Trophoblast cell (in vitro differentiated cells and primary cell): ENCODE measurements around the gene SLC29A4.

Experiments used
- DNase-seq, 2 donors: peaks; one replicate each; pipeline ENCODE4 v3.0.0-alpha.2; 2016
- H2AFZ ChIP-seq: 2 replicates; pipeline ENCODE4 v1.6.1; 2013; ENCODE audit warnings: low read length, moderate library complexity, mild to moderate bottlenecking; ENCODE audit not compliant: insufficient read depth, poor library complexity
- H2AK5ac ChIP-seq: 2 replicates; pipeline ENCODE4 v1.6.1; 2013; ENCODE audit warnings: mild to moderate bottlenecking, low read length
- H2BK120ac ChIP-seq: 2 replicates; pipeline ENCODE4 v1.6.1; 2013; ENCODE audit warnings: low read length, mild to moderate bottlenecking, moderate library complexity; ENCODE audit not compliant: insufficient read depth, poor library complexity
- H2BK12ac ChIP-seq: 2 replicates; pipeline ENCODE4 v1.6.1; 2013; ENCODE audit warnings: mild to moderate bottlenecking, low read length, moderate library complexity
- H2BK5ac ChIP-seq: 2 replicates; pipeline ENCODE4 v1.6.1; 2013; ENCODE audit warnings: low read length, low read depth, moderate library complexity, mild to moderate bottlenecking; ENCODE audit not compliant: poor library complexity
- H3K14ac ChIP-seq: 2 replicates; pipeline ENCODE4 v1.6.1; 2013; ENCODE audit warnings: mild to moderate bottlenecking, low read length
- H3K18ac ChIP-seq: 2 replicates; pipeline ENCODE4 v1.6.1; 2013; ENCODE audit warnings: mild to moderate bottlenecking, low read length
- H3K23ac ChIP-seq: 2 replicates; pipeline ENCODE4 v1.6.1; 2013; ENCODE audit warnings: low read length
- H3K27ac ChIP-seq: 2 replicates; pipeline ENCODE4 v1.5.1; 2013; ENCODE audit warnings: low read depth, mild to moderate bottlenecking, inconsistent platforms, low read length, moderate library complexity
- H3K27me3 ChIP-seq: 2 replicates; pipeline ENCODE4 v1.6.1; 2013; ENCODE audit warnings: inconsistent platforms, mild to moderate bottlenecking, low read length, moderate library complexity; ENCODE audit not compliant: insufficient read depth
- H3K36me3 ChIP-seq, 2 experiments: 1 replicate in 1 of 2; 2 replicates in 1 of 2; pipeline ENCODE4 v1.6.1; 2013; ENCODE audit warnings: low read length in 2 of 2, mild to moderate bottlenecking in 2 of 2, moderate library complexity in 1 of 2; ENCODE audit not compliant: insufficient read depth in 2 of 2, control insufficient read depth in 1 of 2
- H3K4ac ChIP-seq: 2 replicates; pipeline ENCODE4 v1.6.1; 2013; ENCODE audit warnings: low read depth, mild to moderate bottlenecking, low read length, moderate library complexity
- H3K4me1 ChIP-seq, 2 experiments: 1 replicate in 1 of 2; 2 replicates in 1 of 2; pipeline ENCODE4 v1.6.1; 2013; ENCODE audit warnings: low read length in 2 of 2, mild to moderate bottlenecking in 2 of 2, moderate library complexity in 1 of 2; ENCODE audit not compliant: insufficient read depth in 2 of 2, control insufficient read depth in 1 of 2
- H3K4me2 ChIP-seq: 2 replicates; pipeline ENCODE4 v1.6.1; 2013; ENCODE audit warnings: inconsistent platforms, mild to moderate bottlenecking, low read length, moderate library complexity
- H3K4me3 ChIP-seq: 2 replicates; pipeline ENCODE4 v1.5.1; 2013; ENCODE audit warnings: mild to moderate bottlenecking, low read depth, low read length, inconsistent platforms
- H3K79me1 ChIP-seq: one replicate; pipeline ENCODE4 v1.6.1; 2013; ENCODE audit warnings: low read length
- H3K79me2 ChIP-seq: 2 replicates; pipeline ENCODE4 v1.6.1; 2013; ENCODE audit warnings: low read length, mild to moderate bottlenecking; ENCODE audit not compliant: control insufficient read depth, insufficient read depth, poor library complexity
- H3K9ac ChIP-seq: 2 replicates; pipeline ENCODE4 v1.6.1; 2013; ENCODE audit warnings: mild to moderate bottlenecking, low read length
- H3K9me3 ChIP-seq: 2 replicates; pipeline ENCODE4 v1.6.1; 2013; ENCODE audit warnings: low read depth, mild to moderate bottlenecking, control low read depth, inconsistent platforms, low read length; ENCODE audit not compliant: insufficient read depth
- H4K12ac ChIP-seq: 2 replicates; pipeline ENCODE4 v1.6.1; 2013; ENCODE audit warnings: low read depth, mild to moderate bottlenecking, low read length, moderate library complexity
- H4K8ac ChIP-seq: 2 replicates; pipeline ENCODE4 v1.6.1; 2013; ENCODE audit warnings: low read depth, mild to moderate bottlenecking, low read length, moderate library complexity
- H4K91ac ChIP-seq: one replicate; pipeline ENCODE4 v1.6.1; 2013; ENCODE audit warnings: low read depth, mild to moderate bottlenecking, low read length, moderate library complexity
- WGBS: extraction: QIAGEN DNeasy Blood & Tissue Kit; methylation state at CpG from one replicate; pipeline ENCODE4 v1.1.7; 2013; ENCODE audit warnings: missing lambda C conversion rate; ENCODE audit not compliant: insufficient read length, insufficient coverage; ENCODE audit errors: extremely low coverage; 5-methylcytosine and 5-hydroxymethylcytosine counted together

Gene SLC29A4

DNA sequence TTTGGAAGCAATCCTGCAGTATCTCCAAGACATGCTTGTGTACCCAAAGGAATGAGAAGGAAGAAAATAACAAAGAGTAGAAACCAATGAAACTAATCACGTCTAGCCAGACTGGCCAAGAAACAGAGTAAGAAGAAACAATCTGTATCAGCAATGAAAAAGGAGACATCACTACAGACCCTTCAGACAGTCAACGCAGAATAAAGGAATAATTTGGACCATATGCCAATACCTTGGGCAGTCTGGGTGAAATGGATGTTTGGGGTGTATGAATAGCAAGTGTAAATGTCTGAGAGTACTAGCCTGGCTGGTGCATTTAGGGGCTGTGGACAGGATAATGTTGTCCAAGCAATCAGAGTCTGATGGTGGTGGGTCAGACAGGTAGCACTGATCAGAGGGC, 61.1 kb downstream of the SLC29A4 start:
- Histone ChIP-seq H4K12ac (no peak overlapping the region), H3K9me3 (peaks cover 13% of the 10 kb centered on the region), H3K79me2 (no peaks in the 10 kb centered on the region), H3K27me3 (no peaks in the 10 kb centered on the region), H3K18ac (no peak overlapping the region), H3K4me2 (no peak overlapping the region), H2BK5ac (no peak overlapping the region), H3K79me1 (no peaks in the 10 kb centered on the region), H3K36me3 (peaks cover 47 to 54% of the 10 kb centered on the region in 2 experiments), H4K91ac (no peak overlapping the region), H3K4ac (no peak overlapping the region), H2AFZ (no peak overlapping the region), H3K27ac (no peak overlapping the region), H2AK5ac (no peak overlapping the region), H2BK12ac (no peak overlapping the region), H3K9ac (no peak overlapping the region), H3K4me1 (peaks cover under 1% of the 10 kb centered on the region in 2 experiments), H3K23ac (no peak overlapping the region), H2BK120ac (no peak overlapping the region), H3K14ac (no peak overlapping the region), H3K4me3 (no peak overlapping the region), H4K8ac (no peak overlapping the region)
- no peak for DNase-seq
- WGBS: no CpG with 5 or more reads among the region's 2 CpGs

DNA sequence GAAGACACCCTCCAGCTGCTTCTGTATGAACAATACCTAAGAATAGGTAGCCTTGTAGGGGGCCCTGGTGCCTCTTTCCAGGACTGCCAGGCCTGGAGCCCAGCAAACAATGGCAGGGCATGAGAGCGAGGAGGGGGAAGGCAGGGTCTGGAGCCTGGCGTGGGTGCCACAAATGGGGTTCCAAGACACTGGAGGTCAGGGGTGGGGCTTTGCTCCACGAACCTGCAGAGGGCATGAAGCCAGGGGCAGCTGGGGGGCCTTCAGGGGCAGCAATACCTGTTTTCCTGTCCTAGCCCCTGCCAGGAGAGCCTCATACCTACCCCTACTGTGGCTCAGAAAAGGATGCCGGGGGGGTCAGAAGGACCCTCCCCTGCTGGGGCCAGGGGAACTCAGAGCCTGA, 61.6 kb downstream of the SLC29A4 start:
- Histone ChIP-seq H3K79me1 (no peaks in the 10 kb centered on the region), H2AK5ac (no peak overlapping the region), H3K23ac (no peak overlapping the region), H2BK120ac (no peak overlapping the region), H2AFZ (no peak overlapping the region), H3K14ac (no peak overlapping the region), H3K18ac (no peak overlapping the region), H2BK12ac (no peak overlapping the region), H3K4ac (no peak overlapping the region), H3K9ac (no peak overlapping the region), H3K27ac (no peak overlapping the region), H4K91ac (no peak overlapping the region), H3K4me2 (no peak overlapping the region), H3K4me1 (peaks cover 3 to 4% of the 10 kb centered on the region in 2 experiments), H4K8ac (no peak overlapping the region), H3K27me3 (no peaks in the 10 kb centered on the region), H3K9me3 (peaks cover 13% of the 10 kb centered on the region), H2BK5ac (no peak overlapping the region), H4K12ac (no peak overlapping the region), H3K4me3 (no peak overlapping the region), H3K36me3 (peaks cover 44 to 52% of the 10 kb centered on the region in 2 experiments), H3K79me2 (no peaks in the 10 kb centered on the region)
- no peak for DNase-seq
- WGBS: no CpG with 5 or more reads among the region's 4 CpGs

DNA sequence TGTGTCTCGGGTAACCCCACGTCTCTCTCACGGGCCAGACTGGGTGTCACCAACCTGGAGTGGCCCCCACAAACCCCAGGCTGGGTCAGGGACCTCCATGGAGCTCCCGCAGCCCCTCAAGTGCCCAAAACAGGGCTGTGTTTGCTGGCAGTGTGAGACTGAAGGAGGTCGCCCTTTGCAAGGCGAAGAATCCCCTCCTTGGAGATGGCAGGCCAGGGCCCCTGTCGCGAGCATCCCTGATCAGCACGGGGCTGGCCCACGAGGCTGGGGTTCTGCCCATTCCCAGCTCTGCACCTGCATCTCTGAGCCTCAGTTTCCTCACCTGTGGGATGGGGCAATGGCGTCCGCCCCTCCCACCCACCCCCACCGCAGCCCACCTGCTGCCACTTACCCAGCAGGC, 62.4 kb downstream of the SLC29A4 start:
- Histone ChIP-seq H3K18ac (no peak overlapping the region), H3K9me3 (peaks cover 13% of the 10 kb centered on the region), H3K4me3 (no peak overlapping the region), H3K14ac (no peak overlapping the region), H4K91ac (no peak overlapping the region), H3K23ac (no peak overlapping the region), H3K4me2 (no peak overlapping the region), H3K27me3 (no peaks in the 10 kb centered on the region), H2BK120ac (no peak overlapping the region), H4K8ac (no peak overlapping the region), H3K4ac (no peak overlapping the region), H2BK5ac (no peak overlapping the region), H3K27ac (no peak overlapping the region), H2BK12ac (no peak overlapping the region), H2AK5ac (no peak overlapping the region), H3K9ac (no peak overlapping the region), H3K4me1 (peaks cover 7 to 8% of the 10 kb centered on the region in 2 experiments), H2AFZ (no peak overlapping the region), H3K36me3 (peaks cover 42 to 48% of the 10 kb centered on the region in 2 experiments), H3K79me1 (peaks cover 2% of the 10 kb centered on the region), H3K79me2 (no peaks in the 10 kb centered on the region), H4K12ac (no peak overlapping the region)
- no CpG with 5 or more reads among the region's 13 CpGs for whole genome bisulfite sequencing
- DNase-seq: no peak

DNA sequence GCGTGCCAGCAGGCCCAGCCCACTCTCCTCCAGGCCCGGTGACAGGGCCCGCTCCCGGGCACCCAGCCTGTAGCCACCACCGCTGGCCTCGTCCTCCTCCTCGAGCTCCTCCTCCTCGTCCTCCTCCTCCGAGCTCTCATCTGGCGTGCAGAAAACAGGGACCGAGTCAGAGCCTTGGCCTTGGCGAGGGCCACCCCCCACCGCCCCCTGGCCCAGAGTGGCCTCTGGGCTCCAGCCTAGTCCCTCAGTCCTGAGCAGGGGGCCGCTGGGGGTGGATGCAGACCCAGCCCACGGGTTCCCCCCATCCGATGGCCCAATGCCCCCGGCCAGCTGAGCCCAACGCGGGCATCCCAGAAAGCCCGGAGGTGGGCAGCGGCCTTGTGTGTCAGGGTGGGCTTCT, 62.9 kb downstream of the SLC29A4 start:
- Histone ChIP-seq H3K23ac (no peak overlapping the region), H3K4me2 (no peak overlapping the region), H4K91ac (no peak overlapping the region), H2AFZ (no peak overlapping the region), H3K79me1 (peaks cover 2% of the 10 kb centered on the region), H3K27me3 (no peaks in the 10 kb centered on the region), H3K18ac (no peak overlapping the region), H4K12ac (no peak overlapping the region), H3K27ac (no peak overlapping the region), H2AK5ac (no peak overlapping the region), H3K4ac (no peak overlapping the region), H3K4me3 (no peak overlapping the region), H3K9ac (no peak overlapping the region), H2BK5ac (no peak overlapping the region), H2BK120ac (no peak overlapping the region), H3K9me3 (peaks cover 13% of the 10 kb centered on the region), H3K14ac (no peak overlapping the region), H3K4me1 (peaks cover 12 to 13% of the 10 kb centered on the region in 2 experiments), H3K79me2 (no peaks in the 10 kb centered on the region), H3K36me3 (peaks cover 42 to 47% of the 10 kb centered on the region in 2 experiments), H4K8ac (no peak overlapping the region), H2BK12ac (no peak overlapping the region)
- no peak for DNase-seq
- WGBS: no CpG with 5 or more reads among the region's 21 CpGs
